Keratinocyte (primary cell): ENCODE measurements around the gene SCN10A. TPM values are rescaled to one million over a fixed set of nuclear protein-coding genes. Genes with fewer than 3 reads are reported as not detected.

ENCODE experiments used
- DNase-seq: peaks from one replicate; pipeline ENCODE4 v3.0.0-alpha.2; 2011; ENCODE audit warnings: low read depth, missing footprints, low spot score
- FAIRE-seq: peaks from 2 replicates; lab custom pipeline; 2011; peaks lifted over from hg19 to GRCh38; lab: Jason Lieb, UNC
- H2AFZ ChIP-seq: 2 replicates; pipeline ENCODE4 v1.6.0; 2012; ENCODE audit warnings: low read length, control low read depth, inconsistent platforms; ENCODE audit not compliant: control insufficient read depth
- H3K27ac ChIP-seq: 2 replicates; pipeline ENCODE4 v1.5.1; 2011; ENCODE audit warnings: low read length; ENCODE audit not compliant: control insufficient read depth, insufficient read depth
- H3K27me3 ChIP-seq: 3 replicates; pipeline ENCODE4 v1.6.0; 2011; ENCODE audit warnings: low read length; ENCODE audit not compliant: control insufficient read depth, insufficient read depth; ENCODE audit errors: extremely low read depth
- H3K36me3 ChIP-seq, 2 experiments: 2 replicates in 1 of 2; 3 replicates in 1 of 2; pipeline ENCODE4 v1.5.1; 2011; ENCODE audit warnings: low read length in 2 of 2, mild to moderate bottlenecking in 1 of 2; ENCODE audit not compliant: control insufficient read depth in 2 of 2, insufficient read depth in 2 of 2; ENCODE audit errors: extremely low read depth in 1 of 2
- H3K4me1 ChIP-seq: 3 replicates; pipeline ENCODE4 v1.5.1; 2011; ENCODE audit warnings: low read length; ENCODE audit not compliant: control insufficient read depth, insufficient read depth; ENCODE audit errors: extremely low read depth
- H3K4me2 ChIP-seq: 3 replicates; pipeline ENCODE4 v1.6.0; 2011; ENCODE audit warnings: low read depth, low read length; ENCODE audit not compliant: control insufficient read depth, insufficient read depth; ENCODE audit errors: extremely low read depth
- H3K4me3 ChIP-seq, 3 experiments: fragments of 200-600 bp in 1 of 3; sonication (generic) in 1 of 3; 2 replicates in 2 of 3; 3 replicates in 1 of 3; pipeline ENCODE4 v1.5.1; 2011 to 2016; ENCODE audit warnings: low read length in 3 of 3, mild to moderate bottlenecking in 3 of 3, control low read depth in 2 of 3, inconsistent platforms in 1 of 3, low read depth in 1 of 3, mixed read lengths in 1 of 3, mixed run types in 1 of 3, moderate library complexity in 1 of 3; ENCODE audit not compliant: control insufficient read depth in 2 of 3, insufficient read depth in 2 of 3; ENCODE audit errors: extremely low read depth in 1 of 3
- H3K79me2 ChIP-seq: 2 replicates; pipeline ENCODE4 v1.6.0; 2012; ENCODE audit warnings: low read length; ENCODE audit not compliant: control insufficient read depth, insufficient read depth
- H3K9ac ChIP-seq: 3 replicates; pipeline ENCODE4 v1.6.0; 2011; ENCODE audit warnings: low read length; ENCODE audit not compliant: control insufficient read depth, insufficient read depth; ENCODE audit errors: extremely low read depth
- H3K9me1 ChIP-seq: 3 replicates; pipeline ENCODE4 v1.6.0; 2011; ENCODE audit warnings: low read length; ENCODE audit not compliant: control insufficient read depth, insufficient read depth; ENCODE audit errors: extremely low read depth
- H3K9me3 ChIP-seq: 2 replicates; pipeline ENCODE4 v1.5.1; 2012; ENCODE audit warnings: low read depth, low read length; ENCODE audit not compliant: control insufficient read depth
- H4K20me1 ChIP-seq: 3 replicates; pipeline ENCODE4 v1.6.0; 2011; ENCODE audit warnings: low read length; ENCODE audit not compliant: control insufficient read depth, insufficient read depth; ENCODE audit errors: extremely low read depth
- EZH2 ChIP-seq: IDR thresholded peaks from one replicate; pipeline ENCODE4 v1.6.1; 2012; ENCODE audit warnings: inconsistent platforms, mild to moderate bottlenecking, low read length, moderate library complexity
- dilution Hi-C: fragments of 300-500 bp; cut with MboI; formaldehyde crosslinking; loops from one replicate; pipeline ENCODE4 v1.7.0; 2020; ENCODE audit warnings: low sequenced_read_pairs; ENCODE audit not compliant: extremely low pct_ligation_motif_present
- polyA plus RNA-seq, 5 experiments: library from polyadenylated mRNA; depleted of rRNA in 3 of 5; stranded (reverse) in 3 of 5; stranded (forward) in 1 of 5; unstranded in 1 of 5; fragments of >200 nt; gene quantifications; 1 replicate in 1 of 5; 2 replicates in 3 of 5; 3 replicates in 1 of 5; pipeline versions ENCODE4 v1.2.1 to v1.2.3, GENCODE V29; 2011 to 2012; ENCODE audit warnings: missing spikeins in 2 of 5, low read depth in 1 of 5, low replicate concordance in 1 of 5
- TF ChIP-seq, protein P1 (sequence below), 3 experiments: IDR thresholded peaks in 1 of 3; conservative IDR thresholded peaks in 1 of 3; optimal IDR thresholded peaks in 1 of 3; 2 replicates in 2 of 3; 3 replicates in 1 of 3; pipeline versions ENCODE3 to v1.5.1; 2011; ENCODE audit warnings: low read length in 3 of 3, mild to moderate bottlenecking in 3 of 3, moderate library complexity in 2 of 3, control low read depth in 1 of 3, inconsistent platforms in 1 of 3; ENCODE audit not compliant: insufficient read depth in 2 of 3; ENCODE audit errors: extremely low read depth in 1 of 3

SCN10A gene
- polyA plus RNA-seq, 1 donor (not counting 4 experiments of a cell fraction or from before 2014, with no cell fraction given), result not detected

DNA sequence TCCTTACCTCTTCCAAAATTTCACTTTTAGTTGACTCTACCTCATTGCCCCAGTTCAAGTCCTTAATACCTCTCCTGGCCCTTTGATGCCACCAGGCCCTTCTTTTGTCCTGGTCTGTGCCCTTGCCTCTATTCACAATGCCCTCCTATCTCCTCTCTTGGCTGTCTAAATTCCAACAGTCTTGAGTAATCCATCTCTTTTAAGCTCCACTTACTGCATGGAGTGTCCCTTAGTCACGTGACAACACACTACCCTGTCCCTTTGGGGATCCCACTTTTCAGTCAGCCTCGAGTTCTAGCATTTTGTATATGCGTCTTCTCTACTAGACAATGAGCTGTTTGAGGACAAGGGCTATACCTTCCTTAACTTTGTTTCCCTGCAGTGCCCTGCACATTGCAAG lies 113.8 kb downstream of the SCN10A start:
- DNase-seq (no peak), FAIRE-seq (no peak)
- Histone ChIP-seq H3K9ac (no peak overlapping the region), H2AFZ (no peak overlapping the region), H3K4me2 (no peak overlapping the region), H3K27ac (no peak overlapping the region), H3K9me3 (no peaks in the 10 kb centered on the region), H3K27me3 (no peaks in the 10 kb centered on the region), H3K36me3 (no peaks in the 10 kb centered on the region), H3K4me3 (no peak overlapping the region), H4K20me1 (no peaks in the 10 kb centered on the region), H3K4me1 (no peaks in the 10 kb centered on the region), H3K79me2 (no peaks in the 10 kb centered on the region), H3K9me1 (no peaks in the 10 kb centered on the region)
- TF ChIP-seq, protein P1, sequence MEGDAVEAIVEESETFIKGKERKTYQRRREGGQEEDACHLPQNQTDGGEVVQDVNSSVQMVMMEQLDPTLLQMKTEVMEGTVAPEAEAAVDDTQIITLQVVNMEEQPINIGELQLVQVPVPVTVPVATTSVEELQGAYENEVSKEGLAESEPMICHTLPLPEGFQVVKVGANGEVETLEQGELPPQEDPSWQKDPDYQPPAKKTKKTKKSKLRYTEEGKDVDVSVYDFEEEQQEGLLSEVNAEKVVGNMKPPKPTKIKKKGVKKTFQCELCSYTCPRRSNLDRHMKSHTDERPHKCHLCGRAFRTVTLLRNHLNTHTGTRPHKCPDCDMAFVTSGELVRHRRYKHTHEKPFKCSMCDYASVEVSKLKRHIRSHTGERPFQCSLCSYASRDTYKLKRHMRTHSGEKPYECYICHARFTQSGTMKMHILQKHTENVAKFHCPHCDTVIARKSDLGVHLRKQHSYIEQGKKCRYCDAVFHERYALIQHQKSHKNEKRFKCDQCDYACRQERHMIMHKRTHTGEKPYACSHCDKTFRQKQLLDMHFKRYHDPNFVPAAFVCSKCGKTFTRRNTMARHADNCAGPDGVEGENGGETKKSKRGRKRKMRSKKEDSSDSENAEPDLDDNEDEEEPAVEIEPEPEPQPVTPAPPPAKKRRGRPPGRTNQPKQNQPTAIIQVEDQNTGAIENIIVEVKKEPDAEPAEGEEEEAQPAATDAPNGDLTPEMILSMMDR (optimal IDR thresholded peaks at IDR 0.05 in 1 of 3, IDR thresholded peaks at IDR 0.05 in 1 of 3, conservative IDR thresholded peaks at IDR 0.05 in 1 of 3; ENCODE audit: extremely low read depth in 1 of 3, insufficient read depth in 2 of 3, low read length in 3 of 3), result no peak
- TF ChIP-seq EZH2, result no peak
- dilution Hi-C loops, result no loop called here

DNA sequence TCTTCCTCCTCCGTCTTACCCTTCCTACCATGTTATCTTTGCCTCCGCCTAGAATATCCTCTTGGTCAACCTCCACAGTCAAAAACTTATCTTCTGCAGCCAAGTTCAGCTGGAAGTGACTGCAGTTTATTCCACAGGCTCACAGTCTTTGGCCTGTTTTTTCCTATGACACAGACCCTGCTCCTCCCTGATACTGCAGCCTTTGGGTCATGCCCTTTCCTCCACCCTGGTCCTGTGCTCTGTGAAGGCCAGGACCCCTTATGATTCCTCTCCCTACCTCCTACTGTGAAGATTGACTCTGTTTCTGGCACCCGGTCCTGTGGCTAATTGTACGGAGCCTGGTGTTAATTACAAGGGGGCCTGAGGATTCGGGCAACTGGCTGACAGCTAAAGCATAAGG lies 117.3 kb downstream of the SCN10A start:
- Histone ChIP-seq H3K9ac (no peak overlapping the region), H3K4me1 (no peaks in the 10 kb centered on the region), H3K9me1 (no peaks in the 10 kb centered on the region), H3K27ac (no peak overlapping the region), H3K79me2 (no peaks in the 10 kb centered on the region), H3K27me3 (no peaks in the 10 kb centered on the region), H3K4me3 (no peak overlapping the region), H3K4me2 (no peak overlapping the region), H2AFZ (no peak overlapping the region), H3K9me3 (no peaks in the 10 kb centered on the region), H4K20me1 (no peaks in the 10 kb centered on the region), H3K36me3 (no peaks in the 10 kb centered on the region)
- DNase-seq, result no peak
- dilution Hi-C loops, result no loop called here
- no peak for FAIRE-seq
- TF ChIP-seq, protein P1 (optimal IDR thresholded peaks at IDR 0.05 in 1 of 3, IDR thresholded peaks at IDR 0.05 in 1 of 3, conservative IDR thresholded peaks at IDR 0.05 in 1 of 3; ENCODE audit: extremely low read depth in 1 of 3, insufficient read depth in 2 of 3, low read length in 3 of 3), result no peak
- no peak for TF ChIP-seq EZH2
